Measurements from ENCODE around the gene CDIPT. TPM values are rescaled to one million over a fixed set of nuclear protein-coding genes. Genes with fewer than 3 reads are reported as not detected.

Gene CDIPT
- total and polyA plus RNA-seq, 2 of the 4 experiments (the other 2 are of a cell fraction): 47.1 to 100 TPM

DNA sequence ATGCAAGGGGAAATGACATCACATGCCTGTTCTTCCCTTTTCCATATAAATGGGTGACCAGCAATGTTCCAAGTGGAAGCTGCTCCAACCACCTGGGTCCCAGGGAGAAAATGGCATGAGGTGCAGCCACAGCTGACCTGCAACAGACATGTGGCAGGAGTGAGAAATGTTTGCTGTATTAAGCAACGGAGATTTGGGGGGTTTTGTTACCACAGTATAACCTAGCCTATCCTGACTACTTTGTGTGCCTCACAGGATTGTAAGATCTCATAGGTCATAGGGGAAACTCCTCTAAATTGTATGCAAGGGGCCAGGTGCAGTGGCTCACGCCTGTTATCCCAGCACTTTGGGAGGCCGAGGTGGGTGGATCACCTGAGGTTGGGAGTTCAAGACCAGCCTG is 12.0 kb downstream of the CDIPT start:
- in situ Hi-C loops (cut with MboI; ENCODE audit: low sequenced_read_pairs): no loop called here
- H2BK20ac ChIP-seq (ENCODE audit: low read depth, low read length): no peak overlapping the region
- intact Hi-C loops (cut with micrococcal nuclease): no loop called here
- no peak overlapping the region for H4K91ac ChIP-seq (ENCODE audit: insufficient read depth, low read depth, low read length)
- H3K14ac ChIP-seq (replicated peaks; ENCODE audit: low read depth, low read length): no peak overlapping the region
- TF ChIP-seq NFE2L2 (IDR thresholded peaks at IDR 0.05; ENCODE audit: low read depth, low read length) (no peak), MXI1 (IDR thresholded peaks at IDR 0.05; ENCODE audit: borderline replicate concordance, low read depth, low read length) (no peak), SMC3 (IDR thresholded peaks at IDR 0.05; ENCODE audit: low read depth, low read length) (no peak), ELK1 (IDR thresholded peaks at IDR 0.05; ENCODE audit: borderline replicate concordance, low read depth, low read length) (no peak), CHD1 (IDR thresholded peaks at IDR 0.05; ENCODE audit: low read depth, low read length) (no peak), MAFK (IDR thresholded peaks at IDR 0.05; ENCODE audit: low read depth, low read length) (no peak)
- H3K4me3 ChIP-seq (ENCODE audit: insufficient read depth, low read depth, low read length): no peak overlapping the region
- H3K56ac ChIP-seq (ENCODE audit: extremely low read depth, insufficient read depth, low read length): no peak overlapping the region
- no peak overlapping the region for H3K4me2 ChIP-seq (ENCODE audit: low read depth, low read length)
- POLR2A ChIA-PET (ENCODE audit: unreplicated experiment): no interaction called here
- no peak overlapping the region for H2AFZ ChIP-seq (replicated peaks; ENCODE audit: low read length, poor library complexity)
- H3K79me1 ChIP-seq (ENCODE audit: low read depth in 1 of 2, low read length in 2 of 2): no peaks in the 10 kb centered on the region
- DNase-seq (no peak), ATAC-seq (ENCODE audit: low read depth) (no peak)
- H4K5ac ChIP-seq (ENCODE audit: low read depth, low read length): no peak overlapping the region
- H2AK5ac ChIP-seq (ENCODE audit: low read depth, low read length): no peak overlapping the region
- H2BK120ac ChIP-seq (ENCODE audit: low read depth, low read length): no peak overlapping the region
- H2AK9ac ChIP-seq (replicated peaks; ENCODE audit: low read depth, low read length, poor library complexity): no peak overlapping the region
- H3K27me3 ChIP-seq (ENCODE audit: control insufficient read depth, insufficient read depth, low read length): no peaks in the 10 kb centered on the region
- H3K18ac ChIP-seq (ENCODE audit: low read depth, low read length): no peak overlapping the region
- dilution Hi-C loops (cut with HindIII; ENCODE audit: low sequenced_read_pairs, unreplicated experiment): no loop called here
- no peak overlapping the region for H3K9ac ChIP-seq (ENCODE audit: low read depth, low read length)
- CTCF ChIA-PET: no interaction called here
- H2BK5ac ChIP-seq (ENCODE audit: low read depth, low read length, poor library complexity, severe bottlenecking): no peak overlapping the region
- 0 out of 2 replicates have a peak, but pooled peaks cover 3% of the 10 kb centered on the region for H3K9me1 ChIP-seq (ENCODE audit: insufficient read depth, low read length)
- no peak overlapping the region for H3K27ac ChIP-seq (ENCODE audit: insufficient read depth, low read length)
- no peak overlapping the region; a peak in 1 of 4 replicates for H4K8ac ChIP-seq (ENCODE audit: low read depth in 2 of 2, low read length in 2 of 2)
- H3K4ac ChIP-seq (ENCODE audit: low read depth, low read length): no peak overlapping the region
- H3K23ac ChIP-seq (ENCODE audit: low read depth, low read length): no peak overlapping the region
- no CpG with 5 or more reads among the region's 3 CpGs for whole genome bisulfite sequencing, 2 experiments (ENCODE audit: extremely low coverage in 2 of 2, insufficient read length in 1 of 2)
- H2BK15ac ChIP-seq (ENCODE audit: low read depth, low read length): no peak overlapping the region
- no TSS peak for BruUV-seq (replicated peaks)
- no peaks in the 10 kb centered on the region for H4K20me1 ChIP-seq (ENCODE audit: insufficient read depth, low read length)
- no peaks in the 10 kb centered on the region for H3K9me3 ChIP-seq (ENCODE audit: control insufficient read depth, insufficient read depth, low read length)
- H3K36me3 ChIP-seq (ENCODE audit: control insufficient read depth, insufficient read depth, low read length): peaks cover 24% of the 10 kb centered on the region
- no peaks in the 10 kb centered on the region for H3K4me1 ChIP-seq (ENCODE audit: control insufficient read depth, insufficient read depth, low read length)

Measured in IMR-90 (cell line).